Breast epithelium (tissue), 4 donors: Measurements from ENCODE around the gene MMD. TPM values are rescaled to one million over a fixed set of nuclear protein-coding genes. Genes with fewer than 3 reads are reported as not detected.

ENCODE experiments used
- DNase-seq, 2 donors: peaks; one replicate each; pipeline ENCODE4 v3.0.0-alpha.2; 2019; ENCODE audit warnings: low spot score in 2 of 2
- H3K27ac ChIP-seq, 2 donors: fragments of 200-600 bp; sonication (generic) in 1 of 2; one replicate each; pipeline ENCODE4 v1.5.1; 2016 to 2019; ENCODE audit warnings: mild to moderate bottlenecking in 1 of 2
- H3K27me3 ChIP-seq, 2 donors: fragments of 200-600 bp; sonication (generic) in 1 of 2; one replicate each; pipeline versions ENCODE4 v1.5.1 to v1.6.0; 2017 to 2019; ENCODE audit warnings: control low read depth in 1 of 2, mild to moderate bottlenecking in 1 of 2
- H3K36me3 ChIP-seq: fragments of 200-600 bp; one replicate; pipeline ENCODE4 v1.5.1; 2019
- H3K4me1 ChIP-seq, 2 donors: fragments of 200-600 bp; sonication (generic); one replicate each; pipeline ENCODE4 v1.5.1; 2016 to 2019; ENCODE audit warnings: control low read depth in 1 of 2
- H3K4me3 ChIP-seq, 3 donors: fragments of 200-600 bp; sonication (generic); 1 replicate in 2 of 3; 2 replicates in 1 of 3; pipeline ENCODE4 v1.5.1; 2016 to 2019; ENCODE audit warnings: mild to moderate bottlenecking in 3 of 3, moderate library complexity in 2 of 3
- H3K9me3 ChIP-seq, 2 donors: fragments of 200-600 bp; sonication (generic) in 1 of 2; one replicate each; pipeline ENCODE4 v1.5.1; 2016 to 2019; ENCODE audit warnings: control low read depth in 1 of 2
- POLR2A ChIP-seq: fragments of 450-650 bp; IDR thresholded peaks from one replicate; pipeline ENCODE4 v1.6.1; 2016; ENCODE audit warnings: antibody characterized with exemption, mild to moderate bottlenecking, moderate library complexity
- POLR2AphosphoS5 ChIP-seq, 3 donors: sonication (generic); formaldehyde crosslinking; IDR thresholded peaks; one replicate each; pipeline ENCODE4 v1.6.1; 2017; ENCODE audit warnings: antibody characterized with exemption in 3 of 3
- intact Hi-C: fragments of 100-400 bp; cut with DNase I; formaldehyde crosslinking; loops from one replicate; pipeline ENCODE4 v1.15.1; 2023; ENCODE audit warnings: low total_unique reads
- total RNA-seq, 3 donors: library from RNA; depleted of rRNA; stranded (reverse); fragments of >200 nt; gene quantifications; one replicate each; pipeline ENCODE4 v1.1.0, GENCODE V29; 2016
- TF ChIP-seq, protein P1 (sequence below), 3 donors: fragments of 450-650 bp; IDR thresholded peaks; one replicate each; pipeline ENCODE4 v1.5.1; 2016 to 2017; ENCODE audit warnings: antibody characterized with exemption in 3 of 3, mild to moderate bottlenecking in 3 of 3, moderate library complexity in 3 of 3

MMD gene
- total RNA-seq, 3 donors from 2014 or later = 28.0 to 140 (median 34.1) TPM

- Histone ChIP-seq H3K27ac (no peak overlapping the region), H3K9me3 (no peaks in the 10 kb centered on the region), H3K4me1 (no peaks in the 10 kb centered on the region), H3K36me3 (no peaks in the 10 kb centered on the region), H3K27me3 (no peaks in the 10 kb centered on the region), H3K4me3 (no peak overlapping the region)
- TF ChIP-seq, protein P1, sequence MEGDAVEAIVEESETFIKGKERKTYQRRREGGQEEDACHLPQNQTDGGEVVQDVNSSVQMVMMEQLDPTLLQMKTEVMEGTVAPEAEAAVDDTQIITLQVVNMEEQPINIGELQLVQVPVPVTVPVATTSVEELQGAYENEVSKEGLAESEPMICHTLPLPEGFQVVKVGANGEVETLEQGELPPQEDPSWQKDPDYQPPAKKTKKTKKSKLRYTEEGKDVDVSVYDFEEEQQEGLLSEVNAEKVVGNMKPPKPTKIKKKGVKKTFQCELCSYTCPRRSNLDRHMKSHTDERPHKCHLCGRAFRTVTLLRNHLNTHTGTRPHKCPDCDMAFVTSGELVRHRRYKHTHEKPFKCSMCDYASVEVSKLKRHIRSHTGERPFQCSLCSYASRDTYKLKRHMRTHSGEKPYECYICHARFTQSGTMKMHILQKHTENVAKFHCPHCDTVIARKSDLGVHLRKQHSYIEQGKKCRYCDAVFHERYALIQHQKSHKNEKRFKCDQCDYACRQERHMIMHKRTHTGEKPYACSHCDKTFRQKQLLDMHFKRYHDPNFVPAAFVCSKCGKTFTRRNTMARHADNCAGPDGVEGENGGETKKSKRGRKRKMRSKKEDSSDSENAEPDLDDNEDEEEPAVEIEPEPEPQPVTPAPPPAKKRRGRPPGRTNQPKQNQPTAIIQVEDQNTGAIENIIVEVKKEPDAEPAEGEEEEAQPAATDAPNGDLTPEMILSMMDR (IDR thresholded peaks at IDR 0.05) = no peak
- no peak for TF ChIP-seq POLR2AphosphoS5 (IDR thresholded peaks at IDR 0.05)
- intact Hi-C loops = no loop called here
- DNase-seq = no peak
Observed at GRCh38 chr17:55384643-55385232, 36.9 kb downstream of the MMD start.

- Histone ChIP-seq H3K4me3 (no peak overlapping the region), H3K9me3 (no peaks in the 10 kb centered on the region), H3K36me3 (no peaks in the 10 kb centered on the region), H3K27me3 (no peaks in the 10 kb centered on the region), H3K27ac (no peak overlapping the region), H3K4me1 (no peaks in the 10 kb centered on the region)
- no peak for DNase-seq
- TF ChIP-seq, protein P1 (IDR thresholded peaks at IDR 0.05) = no peak
- TF ChIP-seq POLR2A = no peak
- no peak for TF ChIP-seq POLR2AphosphoS5 (IDR thresholded peaks at IDR 0.05)
- intact Hi-C loops = no loop called here
Observed at GRCh38 chr17:55383771-55384642, 37.6 kb downstream of the MMD start.

GRCh38 chr17:55381017-55381770 is 40.4 kb downstream of the MMD start:
- Histone ChIP-seq H3K9me3 (no peaks in the 10 kb centered on the region), H3K27me3 (no peaks in the 10 kb centered on the region), H3K27ac (no peak overlapping the region), H3K4me3 (no peak overlapping the region), H3K36me3 (no peaks in the 10 kb centered on the region), H3K4me1 (no peaks in the 10 kb centered on the region)
- intact Hi-C loops = no loop called here
- DNase-seq = no peak
- no peak for TF ChIP-seq POLR2AphosphoS5 (IDR thresholded peaks at IDR 0.05)
- TF ChIP-seq POLR2A = no peak
- TF ChIP-seq, protein P1 (IDR thresholded peaks at IDR 0.05) = no peak

GRCh38 chr17:55377671-55378275 is 43.9 kb downstream of the MMD start:
- TF ChIP-seq, protein P1 (IDR thresholded peaks at IDR 0.05) = no peak
- TF ChIP-seq POLR2AphosphoS5 (IDR thresholded peaks at IDR 0.05) (no peak), POLR2A (no peak)
- Histone ChIP-seq H3K4me3 (no peak overlapping the region), H3K4me1 (no peaks in the 10 kb centered on the region), H3K9me3 (no peaks in the 10 kb centered on the region), H3K36me3 (no peaks in the 10 kb centered on the region), H3K27me3 (no peaks in the 10 kb centered on the region), H3K27ac (no peak overlapping the region)
- no peak for DNase-seq
- intact Hi-C loops = no loop called here
